ENCODE data around the gene KRTAP17-1.

GRCh38 chr17:41311111-41311510 lies 4.4 kb downstream of the KRTAP17-1 start:
- no peak for TF ChIP-seq ZNF274 (IDR thresholded peaks at IDR 0.05; ENCODE audit: low read depth, low read length)
- no peak for TF ChIP-seq YY1 (IDR thresholded peaks at IDR 0.05; ENCODE audit: insufficient read depth, insufficient read length)

Data from NT2/D1 (cell line).